NCI-H510A treated with DMSO at 0.1 percent for 48 hours (cell line): ENCODE results near the gene BLVRA.
"Not testable (repeated sequence)": the region's sequence is repeated elsewhere in the genome, so short reads cannot be mapped to it uniquely, and the experiment has no call there.

Experiments used
- DNase-seq: peaks from one replicate; lab custom pipeline; 2025; lab: John Stamatoyannopoulos, UW

The BLVRA gene, protein sequence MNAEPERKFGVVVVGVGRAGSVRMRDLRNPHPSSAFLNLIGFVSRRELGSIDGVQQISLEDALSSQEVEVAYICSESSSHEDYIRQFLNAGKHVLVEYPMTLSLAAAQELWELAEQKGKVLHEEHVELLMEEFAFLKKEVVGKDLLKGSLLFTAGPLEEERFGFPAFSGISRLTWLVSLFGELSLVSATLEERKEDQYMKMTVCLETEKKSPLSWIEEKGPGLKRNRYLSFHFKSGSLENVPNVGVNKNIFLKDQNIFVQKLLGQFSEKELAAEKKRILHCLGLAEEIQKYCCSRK

DNA sequence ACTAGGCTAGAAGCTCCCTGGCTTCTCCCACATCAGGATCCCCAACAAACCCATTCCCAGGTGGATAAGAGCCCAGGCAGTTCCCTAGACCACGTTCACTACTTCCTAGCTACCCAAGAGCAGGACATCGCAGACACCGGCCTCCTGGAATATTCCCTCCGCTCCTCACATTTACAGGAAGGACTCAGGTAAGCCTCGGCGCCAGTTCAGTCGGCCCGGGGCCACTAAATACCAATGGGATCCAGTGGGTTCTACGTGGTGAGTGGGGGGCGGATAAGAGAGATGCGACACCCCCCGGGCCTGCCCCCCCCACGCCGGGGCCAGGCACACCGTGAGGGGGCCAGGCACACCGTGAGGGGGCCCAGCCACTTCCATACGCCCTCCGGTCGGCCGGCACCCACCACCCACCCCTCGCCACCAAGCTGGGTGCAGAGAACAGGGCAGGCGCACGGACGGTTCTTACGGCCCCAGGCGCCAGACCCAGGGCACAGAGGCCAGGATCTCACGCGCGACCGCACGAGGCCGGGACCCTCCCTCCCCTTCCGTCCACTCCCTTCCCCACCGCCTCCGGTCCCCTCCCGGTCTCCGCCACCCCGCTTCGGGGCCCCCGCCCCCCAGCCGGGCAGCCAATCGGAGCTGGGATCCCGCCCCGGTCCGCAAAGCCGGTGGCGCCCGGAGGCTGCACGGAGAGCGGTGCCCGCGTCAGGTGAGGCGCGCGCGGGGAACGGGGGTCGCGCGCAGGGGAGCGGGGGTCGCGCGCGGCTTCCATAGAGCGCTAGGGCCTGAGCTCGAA is at the start of gene BLVRA:
TSS of gene BLVRA (plus strand) at position 652 of the 793 bp plus-strand sequence. CDS start 12,479 bp downstream, outside the sequence.
- peak; percentile 36 for DNase-seq

DNA sequence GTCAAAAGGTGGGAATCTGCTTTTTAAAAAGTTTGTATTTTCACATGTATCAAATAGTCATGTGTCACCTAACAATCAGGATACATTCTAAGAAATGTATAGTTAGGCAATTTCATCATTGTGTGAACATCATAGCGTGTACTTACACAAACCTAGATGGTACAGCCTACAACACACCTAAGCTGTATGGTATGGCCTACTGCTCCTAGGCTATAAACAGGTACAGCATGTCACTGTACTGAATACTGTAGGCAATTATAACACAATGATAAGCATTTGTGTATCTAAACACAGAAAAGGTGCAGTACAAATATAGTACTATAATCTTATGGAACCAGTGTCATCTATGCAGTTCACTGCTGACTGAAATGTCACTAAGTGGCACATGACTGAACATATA is 47.0 kb upstream of the BLVRA start:
- DNase-seq = no peak

DNA sequence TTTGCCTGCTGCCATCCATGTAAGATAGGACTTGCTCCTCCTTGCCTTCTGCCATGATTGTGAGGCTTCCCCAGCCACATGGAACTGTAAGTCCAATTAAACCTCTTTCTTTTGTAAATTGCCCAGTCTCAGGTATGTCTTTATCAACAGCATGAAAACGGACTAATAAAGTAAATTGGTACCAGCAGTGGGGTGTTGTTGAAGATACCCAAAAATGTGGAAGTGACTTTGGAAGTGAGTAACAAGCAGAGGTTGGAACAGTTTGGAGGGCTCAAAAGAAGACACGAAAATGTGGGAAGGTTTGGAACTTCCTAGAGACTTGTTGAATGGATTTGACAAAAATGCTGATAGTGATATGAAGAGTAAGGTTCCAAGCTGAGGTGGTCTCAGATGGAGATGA is 42.5 kb upstream of the BLVRA start:
- not testable (repeated sequence) for DNase-seq

DNA sequence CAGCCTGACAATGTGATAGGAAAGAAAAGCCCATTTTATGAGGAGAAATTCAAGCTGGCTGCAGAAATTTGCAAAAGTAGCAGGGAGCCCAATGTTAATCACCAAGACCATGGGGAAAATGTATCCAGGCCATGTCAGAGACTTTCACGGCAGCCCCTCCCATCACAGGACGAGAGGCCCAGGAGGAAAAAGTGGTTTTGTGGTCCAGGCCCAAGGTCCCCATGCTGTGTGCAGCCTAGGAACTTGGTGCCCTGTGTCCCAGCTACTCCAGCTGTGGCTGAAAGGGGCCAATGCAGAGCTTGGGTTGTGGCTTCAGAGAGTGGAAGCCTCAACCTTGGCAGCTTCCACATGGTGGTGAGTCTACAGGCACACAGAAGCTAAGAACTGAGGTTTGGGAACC is 41.9 kb upstream of the BLVRA start:
- DNase-seq = no peak

DNA sequence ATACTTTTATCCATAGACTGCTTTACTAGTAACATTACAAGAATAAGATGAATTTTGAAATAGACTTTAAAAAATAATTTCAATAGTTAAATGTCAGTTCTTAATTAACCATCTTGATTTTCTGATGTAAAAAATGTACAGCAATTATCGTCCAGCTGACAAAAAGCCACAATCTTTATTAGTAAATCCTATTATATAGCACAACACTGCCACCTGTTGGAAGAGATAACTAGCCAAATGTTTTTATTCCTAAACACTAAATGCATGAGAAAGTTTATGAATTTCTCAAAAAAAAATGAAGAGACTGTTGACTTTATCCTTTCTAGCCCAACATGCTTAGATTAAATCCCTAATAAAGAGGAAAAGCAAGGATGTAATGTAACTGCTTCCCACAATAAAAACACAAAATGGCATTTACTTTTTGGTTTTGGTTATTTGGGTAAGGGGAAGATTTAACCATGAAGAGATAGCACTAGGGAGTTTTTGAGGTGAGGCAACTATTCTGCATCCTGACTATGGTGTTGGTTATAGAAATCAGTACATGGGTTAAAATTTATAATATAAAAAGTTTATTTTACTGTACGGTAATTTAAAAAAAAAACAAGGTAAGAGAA is 37.2 kb upstream of the BLVRA start:
- no peak for DNase-seq

DNA sequence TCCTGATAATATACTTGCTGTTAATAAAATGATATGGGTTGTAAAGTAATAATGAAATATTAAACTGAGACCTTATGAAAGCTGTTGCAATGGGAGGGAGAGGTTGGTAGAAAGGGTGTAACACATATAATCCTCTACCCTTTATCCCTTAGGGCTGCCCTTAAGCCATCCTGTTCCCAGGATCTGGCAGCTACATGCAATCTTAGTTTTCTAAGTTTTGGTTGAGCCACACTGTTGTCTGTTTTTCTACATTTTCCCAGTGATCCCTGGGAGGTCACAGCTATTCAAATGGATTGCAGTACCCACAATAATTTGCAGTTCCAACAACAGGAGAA is 35.5 kb upstream of the BLVRA start:
- DNase-seq = no peak

DNA sequence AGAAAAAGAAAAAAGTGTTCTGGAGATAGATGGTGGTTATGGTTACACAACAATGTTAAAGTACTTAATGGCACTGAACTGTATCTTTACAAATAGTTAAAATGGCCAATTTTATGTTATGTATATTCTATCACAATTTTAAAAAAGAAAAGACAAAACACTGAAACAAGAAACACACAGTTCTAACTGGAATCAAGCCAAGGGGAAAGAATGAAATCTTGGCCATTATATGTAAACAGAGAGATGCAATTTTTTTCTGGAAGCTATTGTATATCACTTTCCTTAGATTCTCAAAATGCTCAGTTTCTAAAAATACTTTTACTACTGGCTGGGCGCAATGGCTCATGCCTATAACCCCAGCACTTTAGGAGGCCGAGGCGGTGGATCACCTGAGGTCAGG is 33.2 kb upstream of the BLVRA start:
- no peak for DNase-seq

DNA sequence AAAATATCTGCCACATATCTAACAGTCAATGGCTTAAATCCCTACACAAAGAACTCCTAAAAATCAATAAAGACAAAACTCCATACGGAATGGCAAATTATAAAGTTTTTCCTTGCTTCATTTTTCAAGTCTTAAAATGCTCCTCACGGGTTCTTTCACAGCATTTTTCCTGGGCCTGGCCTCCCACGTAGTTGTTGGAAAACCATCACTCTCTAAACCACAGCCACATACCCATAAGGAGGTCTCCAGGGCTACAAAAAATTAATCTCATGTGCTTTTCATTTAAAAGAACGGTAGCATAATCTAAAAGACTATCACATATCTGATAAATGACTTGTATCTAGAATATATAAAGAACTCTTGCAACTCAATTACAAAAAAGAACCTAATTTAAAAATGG is 32.0 kb upstream of the BLVRA start:
- no peak for DNase-seq

DNA sequence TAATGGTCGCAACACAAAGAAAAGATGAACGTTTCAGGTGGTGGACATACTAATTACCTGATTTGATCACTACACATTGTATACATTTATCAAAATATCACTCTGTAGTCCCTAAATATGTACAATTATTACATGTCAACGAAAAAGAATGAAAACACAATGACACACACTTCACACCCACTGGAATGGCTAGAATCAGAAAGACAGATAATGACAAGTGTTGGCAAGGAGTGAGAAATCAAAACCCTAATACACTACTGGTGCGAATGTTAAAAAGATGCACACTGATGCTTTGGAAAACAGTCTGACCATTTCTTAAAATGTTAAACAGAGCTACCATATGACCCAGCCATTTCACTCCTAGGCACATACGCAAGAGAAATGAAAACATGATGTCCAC is 31.5 kb upstream of the BLVRA start:
- no peak for DNase-seq

DNA sequence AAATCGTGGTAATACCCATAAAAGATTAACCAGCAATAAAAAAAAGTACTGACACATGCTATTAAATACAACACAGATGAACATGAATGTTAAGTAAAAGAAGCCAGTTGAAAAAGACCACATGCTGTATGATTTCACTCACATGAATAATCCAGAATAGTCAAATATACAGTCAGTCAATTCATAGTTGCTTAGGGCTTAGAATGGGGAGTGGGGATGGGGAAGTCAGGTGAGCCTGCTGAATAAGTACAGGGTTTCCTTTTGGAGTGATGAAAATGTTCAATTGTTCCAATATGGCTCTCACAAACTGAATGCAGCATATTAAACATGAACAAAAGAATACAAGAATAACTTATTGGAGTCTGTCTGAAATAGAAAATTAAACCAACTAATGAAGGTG is 31.0 kb upstream of the BLVRA start:
- DNase-seq = no peak

DNA sequence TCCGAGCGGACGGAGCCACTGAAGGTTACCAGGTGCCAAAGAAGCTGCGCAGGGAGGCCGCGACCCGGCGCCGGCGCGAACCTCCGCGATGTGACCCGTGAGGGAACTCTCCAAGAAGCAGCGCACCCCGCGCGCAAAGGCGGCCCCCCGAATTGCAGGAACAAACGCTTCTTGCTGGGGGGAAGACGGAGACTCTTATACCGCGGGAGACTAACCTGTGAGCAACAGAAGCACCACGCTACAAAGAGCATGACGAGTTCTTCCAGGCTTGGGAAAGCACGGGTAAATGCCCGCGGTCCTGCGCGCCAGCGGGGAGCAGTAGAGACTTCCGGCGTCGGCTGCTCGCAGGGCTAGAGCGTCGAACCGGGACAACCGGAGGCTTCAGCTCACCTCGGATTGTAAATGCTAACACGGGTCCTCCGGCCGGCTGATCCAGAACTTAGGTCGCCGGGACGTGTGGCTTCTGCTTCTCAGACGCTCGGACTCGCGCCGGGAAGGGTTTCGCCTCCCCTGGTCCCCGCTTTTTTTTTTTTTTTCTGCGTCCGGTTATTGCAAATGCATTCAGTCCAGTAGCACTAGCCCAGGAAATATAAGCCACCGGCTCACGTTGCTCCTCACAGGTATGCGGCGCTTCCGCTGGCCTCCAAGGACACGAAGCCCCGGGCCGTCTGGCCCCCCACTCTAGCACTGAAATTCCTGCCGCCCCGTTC is 29.1 kb upstream of the BLVRA start, which contains the start of gene COA1:
TSS of gene COA1 (minus strand) at position 310 of the 710 bp plus-strand sequence. CDS start 80,909 bp downstream, outside the sequence.
- peak; percentile 76 for DNase-seq

DNA sequence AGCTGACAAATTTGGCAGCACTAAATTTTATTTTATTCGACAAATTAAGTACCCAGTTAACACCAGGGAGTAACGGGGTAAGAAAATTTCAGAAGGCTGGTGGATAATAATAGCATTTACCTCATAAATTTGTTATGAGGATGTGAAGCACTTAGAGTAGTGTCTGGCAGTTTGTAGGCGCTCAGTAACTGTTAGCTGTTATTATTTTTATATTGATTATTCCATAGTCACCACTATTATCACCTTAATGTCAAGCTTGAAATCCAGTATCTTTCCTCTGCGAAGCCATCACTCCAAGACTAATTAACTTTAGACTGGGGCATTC is 28.6 kb upstream of the BLVRA start:
- peak; percentile 52 for DNase-seq

DNA sequence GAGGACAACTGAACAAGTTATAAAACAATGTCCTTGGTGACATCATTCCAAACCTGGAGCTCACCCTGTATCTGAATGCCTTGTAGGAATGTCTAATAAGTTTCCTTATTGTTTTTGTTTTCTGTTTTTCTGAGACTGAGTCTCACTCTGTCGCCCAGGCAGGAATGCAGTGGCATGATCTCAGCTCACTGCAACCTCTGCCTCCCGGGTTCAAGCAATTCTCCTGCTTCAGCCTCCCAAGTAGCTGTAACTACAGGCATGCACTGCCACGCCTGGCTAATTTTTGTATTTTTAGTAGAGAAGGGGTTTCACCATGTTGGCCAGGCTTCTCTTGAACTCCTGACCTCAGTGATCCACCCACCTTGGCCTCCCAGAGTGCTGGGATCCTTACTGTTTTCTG is 27.0 kb upstream of the BLVRA start:
- not testable (repeated sequence) for DNase-seq

DNA sequence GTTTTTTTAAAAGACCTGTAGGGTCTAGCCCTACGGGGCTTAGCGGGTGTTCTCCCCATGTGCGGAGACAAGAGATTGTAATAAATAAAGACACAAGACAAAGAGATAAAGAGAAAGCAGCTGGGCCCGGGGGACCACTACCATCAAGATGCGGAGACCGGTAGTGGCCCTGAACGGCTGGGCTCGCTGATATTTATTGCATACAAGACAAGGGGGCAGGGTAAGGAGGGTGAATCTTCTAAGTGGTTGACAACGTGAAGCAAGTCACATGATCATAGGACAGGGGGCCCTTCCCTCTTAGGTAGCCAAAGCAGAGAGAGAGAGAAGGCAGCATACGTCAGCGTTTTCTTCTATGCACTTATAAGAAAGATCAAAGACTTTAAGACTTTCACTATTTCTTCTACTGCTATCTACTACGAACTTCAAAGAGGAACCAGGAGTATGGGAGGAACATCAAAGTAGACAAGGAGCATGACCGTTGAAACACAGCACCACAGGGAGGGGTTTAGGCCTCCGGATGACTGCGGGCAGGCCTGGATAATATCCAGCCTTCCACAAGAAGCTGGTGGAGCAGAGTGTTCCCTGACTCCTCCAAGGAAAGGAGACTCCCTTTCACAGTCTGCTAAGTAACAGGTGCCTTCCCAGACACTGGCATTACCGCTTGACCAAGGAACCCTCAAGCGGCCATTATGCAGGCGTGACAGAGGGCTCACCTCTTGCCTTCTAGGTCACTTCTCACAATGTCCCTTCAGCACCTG is 23.7 kb upstream of the BLVRA start:
- DNase-seq = not testable (repeated sequence)

DNA sequence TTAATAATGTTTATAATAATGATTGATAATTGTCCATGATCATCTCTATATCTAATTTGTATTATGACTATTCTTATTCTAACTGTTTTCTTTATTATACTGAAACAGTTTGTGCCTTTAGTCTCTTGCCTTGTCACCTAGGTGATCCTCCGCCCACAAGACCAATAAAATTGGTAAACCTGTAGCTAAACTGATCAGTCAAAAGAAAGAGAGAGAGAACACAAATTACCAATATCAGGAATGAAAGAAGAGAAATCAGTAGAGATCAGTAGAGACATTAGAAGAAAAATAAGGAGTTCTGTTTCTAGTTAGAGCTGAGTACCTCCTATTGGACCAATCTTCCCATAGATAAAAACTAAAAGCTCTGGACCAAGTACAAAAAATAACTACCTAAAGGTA is 23.1 kb upstream of the BLVRA start:
- no peak for DNase-seq

DNA sequence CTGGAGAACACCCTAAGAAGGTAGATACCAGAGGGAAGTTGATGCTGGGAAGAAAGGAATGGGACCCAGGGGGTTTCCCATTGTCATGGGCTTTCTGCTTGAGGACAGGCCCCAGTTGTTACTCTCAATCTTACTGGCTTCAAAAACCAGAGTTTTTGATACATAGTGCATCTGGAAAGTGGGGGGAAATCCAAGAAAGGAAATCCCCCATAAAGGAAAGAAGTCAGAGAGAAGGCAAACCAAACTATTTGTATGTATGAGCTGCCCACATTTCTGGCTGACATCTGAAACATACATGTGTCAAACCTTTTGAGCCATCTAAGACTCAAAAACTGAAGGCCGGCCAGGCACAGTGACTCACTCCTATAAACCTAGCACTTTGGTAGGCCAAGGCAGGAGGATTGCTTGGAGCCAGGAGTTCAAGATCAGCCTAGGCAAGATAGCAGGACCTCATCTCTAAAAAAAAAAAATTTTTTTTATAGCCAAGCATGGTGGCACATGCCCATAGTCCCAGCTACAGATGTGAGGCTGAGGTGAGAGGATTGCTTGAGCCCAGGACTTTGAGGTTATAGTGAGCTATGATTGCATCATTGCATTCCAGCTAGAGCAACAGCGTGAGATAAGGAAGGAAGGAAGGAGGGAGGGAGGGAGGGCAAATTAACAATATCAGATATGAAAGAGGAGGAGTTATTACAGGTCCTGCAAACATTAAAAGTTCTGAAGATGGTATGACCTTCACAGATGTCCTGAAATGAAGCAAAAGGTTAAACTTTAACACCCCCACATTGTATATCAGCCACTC is 22.5 kb upstream of the BLVRA start:
- no peak for DNase-seq

DNA sequence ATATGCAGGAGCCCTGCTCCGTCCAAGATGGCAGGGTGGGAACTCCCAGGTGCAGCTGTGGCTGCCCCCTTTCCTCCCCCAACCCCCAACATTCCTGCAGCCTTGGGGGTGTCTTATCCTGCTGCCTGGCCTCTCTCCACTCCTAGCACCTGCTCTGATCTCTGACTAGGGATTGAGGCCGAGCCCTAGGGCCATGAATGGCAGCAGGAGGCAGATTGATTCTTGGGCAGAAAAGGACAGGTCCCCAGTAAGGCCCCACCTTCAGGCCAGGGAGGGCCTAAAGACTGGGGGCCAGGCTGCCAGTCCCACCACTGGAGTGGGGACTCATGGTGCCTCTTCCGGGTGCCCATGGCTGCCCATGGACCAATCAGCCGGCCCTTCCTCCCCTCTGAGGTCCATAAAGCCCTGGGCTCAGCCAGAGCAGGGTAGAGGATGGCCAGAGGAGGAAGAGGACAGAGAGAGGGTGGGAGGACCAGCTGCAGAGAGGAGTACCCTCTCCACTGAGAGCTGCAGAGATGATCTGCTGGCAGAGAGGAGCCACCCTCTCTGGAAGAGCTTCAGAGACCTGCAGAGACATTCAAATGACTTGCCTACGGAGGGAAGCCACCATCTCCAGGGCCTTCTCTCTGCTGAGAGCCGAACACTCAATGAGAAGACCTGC is 20.9 kb upstream of the BLVRA start:
- DNase-seq = no peak

DNA sequence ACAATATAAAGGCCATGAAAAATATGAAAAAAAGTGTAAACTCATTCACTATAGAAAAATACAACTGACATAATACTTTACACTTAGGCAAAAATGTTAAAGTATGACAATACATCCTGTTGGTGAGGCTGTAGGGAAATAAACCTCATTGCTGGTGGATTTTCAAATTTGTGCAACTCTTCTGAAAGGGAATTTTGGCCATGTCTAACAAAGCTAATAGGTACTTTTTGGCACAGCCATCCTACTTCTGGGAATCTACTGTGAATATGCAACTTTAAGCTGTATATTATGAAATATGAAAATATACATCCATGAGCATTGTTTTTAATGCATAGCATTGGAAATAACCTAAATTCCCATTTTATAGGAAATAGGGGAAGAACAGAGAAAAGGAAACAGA is 15.8 kb upstream of the BLVRA start:
- DNase-seq = no peak

DNA sequence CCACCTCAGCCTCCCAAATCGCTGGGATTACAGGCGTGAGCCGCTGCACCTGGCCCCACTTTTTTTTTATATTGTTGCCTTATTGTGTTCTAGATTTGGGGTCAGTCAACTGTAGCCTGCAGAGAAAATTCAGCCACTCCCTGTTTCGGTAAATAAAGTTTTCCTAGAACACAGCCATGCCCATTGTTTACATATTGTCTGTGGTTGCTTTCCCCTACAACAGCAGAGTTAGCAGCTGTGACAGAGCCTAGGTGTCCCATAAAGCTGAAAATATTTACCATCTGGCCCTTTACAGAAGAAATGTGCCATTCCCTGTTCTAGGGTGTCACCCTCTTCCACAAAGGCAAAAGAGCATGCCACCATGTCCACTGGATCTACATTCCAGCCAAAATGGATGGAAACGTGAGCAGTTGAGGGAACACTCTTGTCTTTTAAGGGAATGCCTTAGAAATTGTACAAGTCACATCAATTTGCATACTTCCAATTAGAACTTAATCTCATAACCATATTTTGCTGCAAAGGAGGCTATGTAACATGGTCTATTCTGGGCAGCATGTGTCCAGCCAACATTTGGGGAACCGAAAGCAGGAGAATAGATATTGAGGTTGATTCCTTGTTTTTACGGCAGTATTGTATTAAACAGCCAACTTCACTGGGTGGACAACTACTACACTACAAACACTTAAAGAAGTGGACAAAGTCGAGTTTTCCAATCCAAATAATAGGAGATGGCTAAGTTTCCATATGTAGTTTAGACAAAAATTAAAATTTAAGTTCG is 11.0 kb upstream of the BLVRA start:
- DNase-seq = no peak
